ENCODE measurements around the gene B4GALT1.

B4GALT1 gene

GRCh38 chr9:33167084-33167971 is at the start of gene B4GALT1:
B4GALT1 (minus strand) TSS chr9:33167336; CDS start chr9:33167169, 167 bp downstream.
- TF ChIP-seq Cebpa-rat (IDR thresholded peaks at IDR 0.05) = no peak
- H3K4me1 ChIP-seq = peaks cover 52% of the 10 kb centered on the region

GRCh38 chr9:33211695-33212393 is 44.7 kb upstream of the B4GALT1 start:
- H3K4me3 ChIP-seq = no peak overlapping the region
- no peaks in the 10 kb centered on the region for H3K27me3 ChIP-seq
- no peak for TF ChIP-seq Cebpa-rat (IDR thresholded peaks at IDR 0.05)
- no peak overlapping the region for H3K4me2 ChIP-seq
- H3K4me1 ChIP-seq = peaks cover 36% of the 10 kb centered on the region
- no peaks in the 10 kb centered on the region for H3K9me3 ChIP-seq
- no peaks in the 10 kb centered on the region for H3K36me3 ChIP-seq
- no peak overlapping the region for H3K27ac ChIP-seq
- H3K9ac ChIP-seq = no peak overlapping the region
- H4K20me1 ChIP-seq = no peaks in the 10 kb centered on the region

More at GRCh38 chr9:33167084-33167971, at the start of gene B4GALT1:
- H3K4me2 ChIP-seq = peak within 1 kb of the TSS; percentile 97
- no peaks in the 10 kb centered on the region for H3K27me3 ChIP-seq
- peak within 1 kb of the TSS; percentile 92 for H3K4me3 ChIP-seq
- H3K9ac ChIP-seq = peak within 1 kb of the TSS; percentile 94
- no peaks in the 10 kb centered on the region for H3K9me3 ChIP-seq
- H3K27ac ChIP-seq = peak within 1 kb of the TSS; percentile 92
- peaks cover 24% of the 10 kb centered on the region for H4K20me1 ChIP-seq
- no peaks in the 10 kb centered on the region for H3K36me3 ChIP-seq

- TF ChIP-seq Cebpa-rat (IDR thresholded peaks at IDR 0.05) = no peak
- Histone ChIP-seq H3K9ac (no peak overlapping the region), H3K4me3 (no peak overlapping the region), H3K4me1 (peaks cover 25% of the 10 kb centered on the region), H3K36me3 (no peaks in the 10 kb centered on the region), H4K20me1 (no peaks in the 10 kb centered on the region), H3K27ac (no peak overlapping the region), H3K9me3 (no peaks in the 10 kb centered on the region), H3K4me2 (0 out of 2 replicates have a peak overlapping the region, but pooled peaks have one; percentile 3), H3K27me3 (no peaks in the 10 kb centered on the region)
Measured at GRCh38 chr9:33210006-33210715, 43.0 kb upstream of the B4GALT1 start.

GRCh38 chr9:33209394-33209793 is 42.3 kb upstream of the B4GALT1 start:
- H3K4me3 ChIP-seq = no peak overlapping the region
- H3K4me2 ChIP-seq = no peak overlapping the region
- peaks cover 17% of the 10 kb centered on the region for H3K4me1 ChIP-seq
- H3K27me3 ChIP-seq = no peaks in the 10 kb centered on the region
- TF ChIP-seq Cebpa-rat (IDR thresholded peaks at IDR 0.05) = no peak
- no peaks in the 10 kb centered on the region for H3K9me3 ChIP-seq
- H3K36me3 ChIP-seq = no peaks in the 10 kb centered on the region
- no peak overlapping the region for H3K27ac ChIP-seq
- H4K20me1 ChIP-seq = no peaks in the 10 kb centered on the region
- no peak overlapping the region for H3K9ac ChIP-seq

GRCh38 chr9:33202552-33203201 is 35.5 kb upstream of the B4GALT1 start:
- Histone ChIP-seq H3K9me3 (no peaks in the 10 kb centered on the region), H3K36me3 (no peaks in the 10 kb centered on the region), H3K4me3 (peak overlapping the region; percentile 43; the same call in 1 of the 2 replicates), H4K20me1 (no peaks in the 10 kb centered on the region), H3K9ac (no peak overlapping the region; the same call in 1 of the 2 replicates), H3K4me2 (peak overlapping the region; percentile 87), H3K4me1 (peaks cover 47% of the 10 kb centered on the region), H3K27me3 (no peaks in the 10 kb centered on the region), H3K27ac (peak overlapping the region; percentile 65)
- no peak for TF ChIP-seq Cebpa-rat (IDR thresholded peaks at IDR 0.05)

- H3K27me3 ChIP-seq = no peaks in the 10 kb centered on the region
- no peaks in the 10 kb centered on the region for H3K36me3 ChIP-seq
- no peak overlapping the region for H3K4me3 ChIP-seq
- no peaks in the 10 kb centered on the region for H3K9me3 ChIP-seq
- peak overlapping the region; percentile 58 for H3K27ac ChIP-seq
- peaks cover 53% of the 10 kb centered on the region for H3K4me1 ChIP-seq
- no peaks in the 10 kb centered on the region for H4K20me1 ChIP-seq
- TF ChIP-seq Cebpa-rat (IDR thresholded peaks at IDR 0.05) = no peak
- peak overlapping the region; percentile 87 for H3K4me2 ChIP-seq
- H3K9ac ChIP-seq = no peak overlapping the region
Measured at GRCh38 chr9:33202018-33202417, 34.9 kb upstream of the B4GALT1 start.

GRCh38 chr9:33198165-33198564 is 31.0 kb upstream of the B4GALT1 start:
- Histone ChIP-seq H3K4me1 (peaks cover 63% of the 10 kb centered on the region), H3K27ac (no peak overlapping the region), H4K20me1 (no peaks in the 10 kb centered on the region), H3K4me3 (no peak overlapping the region), H3K9ac (no peak overlapping the region), H3K36me3 (no peaks in the 10 kb centered on the region), H3K4me2 (peak overlapping the region; percentile 34), H3K27me3 (no peaks in the 10 kb centered on the region), H3K9me3 (0 out of 2 replicates have a peak, but pooled peaks cover 3% of the 10 kb centered on the region)
- no peak for TF ChIP-seq Cebpa-rat (IDR thresholded peaks at IDR 0.05)

GRCh38 chr9:33197279-33198152 is 30.4 kb upstream of the B4GALT1 start:
- Histone ChIP-seq H3K36me3 (no peaks in the 10 kb centered on the region), H3K27ac (no peak overlapping the region), H3K4me1 (peaks cover 63% of the 10 kb centered on the region), H3K9ac (no peak overlapping the region), H3K9me3 (0 out of 2 replicates have a peak, but pooled peaks cover 3% of the 10 kb centered on the region), H3K27me3 (no peaks in the 10 kb centered on the region), H4K20me1 (no peaks in the 10 kb centered on the region), H3K4me3 (no peak overlapping the region), H3K4me2 (peak overlapping the region; percentile 34)
- no peak for TF ChIP-seq Cebpa-rat (IDR thresholded peaks at IDR 0.05)
